Measurements from ENCODE around the gene PROKR2. TPM values are rescaled to one million over a fixed set of nuclear protein-coding genes. Genes with fewer than 3 reads are reported as not detected.

Gene PROKR2
- total RNA-seq, 1 donor from 2014 or later: not detected

DNA sequence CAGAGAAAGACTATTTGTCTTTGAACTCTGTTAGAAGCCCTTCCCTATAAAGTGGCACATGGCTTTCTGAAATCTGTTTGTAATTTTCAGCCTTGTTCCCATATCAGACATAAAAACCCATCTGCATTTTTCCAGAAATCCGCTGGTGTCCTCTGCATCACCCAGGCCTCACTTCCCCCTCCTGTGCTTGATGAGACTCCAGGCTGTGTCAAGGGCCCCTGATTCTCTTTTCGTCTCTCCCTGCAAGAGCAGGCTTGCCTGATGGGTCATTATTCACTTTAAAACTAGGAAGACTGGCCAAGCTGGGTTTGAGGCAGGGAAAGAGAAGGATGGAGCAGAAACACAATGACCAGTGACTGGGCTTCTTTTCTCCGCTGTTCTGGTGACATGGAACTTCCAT, 10.6 kb upstream of the PROKR2 start:
- intact Hi-C loops (cut with micrococcal nuclease): no loop called here
- Mint-ChIP-seq H3K9me3 (no peaks in the 10 kb centered on the region), H3K36me3 (ENCODE audit: low read depth) (no peaks in the 10 kb centered on the region)

DNA sequence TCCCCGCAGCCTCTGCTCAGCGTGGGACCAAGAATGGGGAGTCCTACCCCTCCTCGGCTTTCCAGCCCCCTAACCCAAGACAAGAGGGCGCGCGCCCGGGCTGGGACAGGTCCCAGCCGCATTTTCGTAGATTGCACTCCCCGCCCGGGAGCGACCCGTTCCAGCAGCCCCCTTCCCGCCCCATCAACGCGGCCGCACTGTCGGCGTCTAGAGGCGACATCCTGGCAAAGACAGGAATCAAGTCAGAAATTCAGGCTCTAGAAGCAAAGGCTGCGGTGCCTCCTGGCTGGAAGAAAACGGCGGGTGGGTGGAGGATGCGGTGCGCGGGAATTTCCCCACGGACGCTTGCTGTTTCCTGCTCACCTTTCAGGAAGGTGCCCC, 957 bp downstream of the PROKR2 start:
- peaks cover 5% of the 10 kb centered on the region for H3K9me3 Mint-ChIP-seq
- H3K36me3 Mint-ChIP-seq (ENCODE audit: low read depth): no peaks in the 10 kb centered on the region
- peak overlapping the region; percentile 58 for H3K4me3 Mint-ChIP-seq
- H3K4me1 Mint-ChIP-seq: peaks cover 2% of the 10 kb centered on the region
- H3K27ac Mint-ChIP-seq: no peak overlapping the region
- DNase-seq: no peak
- H3K27me3 Mint-ChIP-seq: peaks cover 55% of the 10 kb centered on the region
- intact Hi-C loops (cut with micrococcal nuclease): no loop called here

More for the DNA sequence above, 10.6 kb upstream of the PROKR2 start:
- Mint-ChIP-seq H3K27ac (no peak overlapping the region), H3K4me1 (no peaks in the 10 kb centered on the region), H3K4me3 (no peak overlapping the region), H3K27me3 (peaks cover 27% of the 10 kb centered on the region)
- no peak for DNase-seq

- Mint-ChIP-seq H3K4me3 (no peak overlapping the region), H3K36me3 (ENCODE audit: low read depth) (no peaks in the 10 kb centered on the region), H3K9me3 (peaks cover 16% of the 10 kb centered on the region), H3K27ac (no peak overlapping the region), H3K4me1 (peaks cover 2% of the 10 kb centered on the region), H3K27me3 (peaks cover 51% of the 10 kb centered on the region)
- DNase-seq: no peak
- intact Hi-C loops (cut with micrococcal nuclease): no loop called here
Measured at GRCh38 chr20:5313916-5314315, 2.8 kb downstream of the PROKR2 start.

DNA sequence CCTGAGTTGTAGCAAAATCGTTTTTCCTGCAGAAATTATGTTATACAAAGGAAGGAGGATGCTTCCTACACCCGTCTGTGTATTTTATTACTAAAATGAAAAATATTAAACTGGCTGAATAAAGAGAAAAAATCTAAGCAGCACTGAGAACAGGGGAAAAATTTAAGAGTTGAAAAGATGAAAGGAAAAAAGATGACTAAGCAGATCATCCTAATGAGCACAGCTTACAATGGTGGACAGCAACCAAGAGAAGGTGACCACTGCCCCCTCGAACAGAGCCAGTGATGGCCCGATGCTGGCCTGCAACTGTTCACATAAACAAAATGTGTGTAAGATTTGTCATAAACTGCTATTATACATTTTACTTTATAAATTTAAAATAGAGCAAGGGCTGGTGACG, 4.2 kb downstream of the PROKR2 start:
- Mint-ChIP-seq H3K4me1 (peaks cover 2% of the 10 kb centered on the region), H3K27me3 (peaks cover 37% of the 10 kb centered on the region), H3K9me3 (peaks cover 21% of the 10 kb centered on the region), H3K36me3 (ENCODE audit: low read depth) (no peaks in the 10 kb centered on the region), H3K4me3 (no peak overlapping the region), H3K27ac (no peak overlapping the region)
- intact Hi-C loops (cut with micrococcal nuclease): no loop called here
- DNase-seq: no peak

DNA sequence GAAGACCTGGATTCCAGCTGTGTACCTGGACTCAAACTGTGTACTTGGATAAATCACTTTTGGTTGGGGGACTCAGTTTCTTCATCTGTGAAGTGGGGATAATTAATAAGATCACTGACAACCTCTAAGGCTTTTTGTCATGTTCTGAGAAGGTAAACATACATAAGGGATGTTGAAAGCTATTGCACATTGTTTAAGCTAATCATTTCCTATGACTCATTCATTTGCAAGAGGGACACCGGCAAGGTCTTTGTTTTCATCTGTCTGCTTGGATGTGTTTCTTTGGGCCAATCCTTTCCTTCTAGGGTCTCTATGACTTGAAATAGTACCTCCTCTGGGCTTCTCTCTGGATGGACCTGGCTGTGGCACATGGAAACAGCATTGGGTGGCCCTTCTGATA, 6.8 kb downstream of the PROKR2 start:
- Mint-ChIP-seq H3K27me3 (peaks cover 20% of the 10 kb centered on the region), H3K36me3 (ENCODE audit: low read depth) (no peaks in the 10 kb centered on the region), H3K9me3 (peaks cover 30% of the 10 kb centered on the region), H3K27ac (no peak overlapping the region), H3K4me3 (no peak overlapping the region), H3K4me1 (no peaks in the 10 kb centered on the region)
- no peak for DNase-seq
- intact Hi-C loops (cut with micrococcal nuclease): no loop called here

DNA sequence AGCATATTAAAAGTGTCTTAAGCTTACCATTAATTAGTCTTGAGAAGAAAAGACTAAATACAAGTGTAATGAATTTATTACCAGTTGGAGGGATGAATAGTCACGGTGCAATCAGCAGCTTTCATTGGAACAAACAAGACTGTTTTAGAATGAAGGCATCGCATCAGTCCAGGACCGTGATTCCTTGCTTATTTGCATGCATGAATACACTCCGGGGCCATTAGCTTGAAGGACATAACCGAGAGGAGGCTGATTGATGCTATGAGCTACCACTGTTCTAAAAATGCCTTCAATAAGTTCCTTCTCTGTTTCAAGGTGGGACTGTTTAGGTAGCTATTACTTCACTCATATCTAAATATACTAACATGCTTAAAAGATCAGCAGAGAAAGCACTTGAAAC, 17.9 kb downstream of the PROKR2 start:
- H3K36me3 Mint-ChIP-seq (ENCODE audit: low read depth): no peaks in the 10 kb centered on the region
- H3K27me3 Mint-ChIP-seq: peaks cover 10% of the 10 kb centered on the region
- intact Hi-C loops (cut with micrococcal nuclease): no loop called here

DNA sequence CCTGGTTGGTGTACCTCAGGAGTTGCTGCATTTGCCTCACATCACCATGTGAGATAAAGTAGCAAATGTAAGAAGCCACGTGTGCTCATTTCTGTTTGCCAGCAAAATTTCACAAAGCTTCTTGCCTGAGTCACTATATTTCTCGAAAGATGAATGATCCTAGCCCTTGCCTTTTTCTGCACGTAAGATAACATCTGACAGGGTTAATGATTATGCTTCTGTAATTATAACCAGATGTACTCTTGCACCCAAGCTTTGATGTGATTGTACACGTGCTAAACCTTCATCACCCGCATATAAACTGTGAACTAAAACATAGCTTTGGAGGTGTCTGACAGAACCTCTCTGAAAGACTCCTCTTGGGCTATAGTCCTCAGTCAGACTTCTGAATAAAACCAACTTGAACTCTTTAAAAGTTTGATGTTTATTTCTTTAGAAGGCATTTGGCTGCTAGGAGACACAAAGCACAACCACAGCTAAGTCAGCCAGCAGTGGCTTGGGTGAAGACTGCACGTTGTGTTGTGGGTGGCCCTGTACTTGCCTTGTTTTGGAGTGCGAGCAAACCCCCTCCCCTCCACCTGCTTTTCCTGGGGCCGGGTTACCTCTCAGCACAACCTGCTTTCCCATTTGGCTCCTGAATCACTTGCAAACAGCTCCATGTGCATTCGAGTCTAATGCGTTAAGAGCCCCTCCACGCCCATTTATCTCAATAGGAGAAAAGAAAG, 19.3 kb downstream of the PROKR2 start:
- Mint-ChIP-seq H3K27ac (no peak overlapping the region), H3K27me3 (peaks cover 13% of the 10 kb centered on the region), H3K4me1 (peaks cover 8% of the 10 kb centered on the region), H3K4me3 (no peak overlapping the region), H3K36me3 (ENCODE audit: low read depth) (no peaks in the 10 kb centered on the region), H3K9me3 (no peaks in the 10 kb centered on the region)
- no peak for DNase-seq
- intact Hi-C loops (cut with micrococcal nuclease): no loop called here

More for the DNA sequence above, 17.9 kb downstream of the PROKR2 start:
- H3K4me1 Mint-ChIP-seq: peaks cover 8% of the 10 kb centered on the region
- H3K4me3 Mint-ChIP-seq: no peak overlapping the region
- H3K27ac Mint-ChIP-seq: no peak overlapping the region
- H3K9me3 Mint-ChIP-seq: no peaks in the 10 kb centered on the region
- no peak for DNase-seq

DNA sequence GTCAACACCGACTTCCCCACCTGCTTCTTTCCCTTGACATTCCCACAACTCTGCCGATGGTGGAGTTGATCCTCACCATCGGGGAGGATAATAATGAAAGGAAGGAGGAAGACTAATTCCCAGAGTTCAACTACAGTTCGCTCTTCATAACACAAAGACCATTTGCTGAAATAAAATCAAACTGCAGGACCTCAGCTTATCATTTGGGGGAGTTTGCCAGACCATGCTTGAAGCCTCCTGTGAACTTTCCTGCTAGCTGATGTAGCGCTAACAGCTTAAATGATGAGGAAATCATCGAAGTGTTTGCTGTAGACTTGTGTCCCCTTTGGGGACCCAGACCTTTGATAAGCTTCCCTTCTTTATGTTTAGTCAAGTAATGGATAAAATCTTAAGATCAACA, 26.2 kb downstream of the PROKR2 start:
- no peak overlapping the region for H3K4me3 Mint-ChIP-seq
- H3K9me3 Mint-ChIP-seq: peaks cover 4% of the 10 kb centered on the region

GRCh38 chr20:5282561-5282960, 34.2 kb downstream of the PROKR2 start:
- no peak for DNase-seq
- H3K4me3 Mint-ChIP-seq: no peak overlapping the region
- H3K4me1 Mint-ChIP-seq: no peaks in the 10 kb centered on the region
- no peaks in the 10 kb centered on the region for H3K36me3 Mint-ChIP-seq (ENCODE audit: low read depth)
- peaks cover 7% of the 10 kb centered on the region for H3K9me3 Mint-ChIP-seq
- peaks cover 26% of the 10 kb centered on the region for H3K27me3 Mint-ChIP-seq
- H3K27ac Mint-ChIP-seq: no peak overlapping the region
- intact Hi-C loops (cut with micrococcal nuclease): no loop called here

More for the DNA sequence above, 26.2 kb downstream of the PROKR2 start:
- peaks cover 18% of the 10 kb centered on the region for H3K27me3 Mint-ChIP-seq
- DNase-seq: no peak
- no peak overlapping the region for H3K27ac Mint-ChIP-seq
- no peaks in the 10 kb centered on the region for H3K4me1 Mint-ChIP-seq
- intact Hi-C loops (cut with micrococcal nuclease): no loop called here
- no peaks in the 10 kb centered on the region for H3K36me3 Mint-ChIP-seq (ENCODE audit: low read depth)

DNA sequence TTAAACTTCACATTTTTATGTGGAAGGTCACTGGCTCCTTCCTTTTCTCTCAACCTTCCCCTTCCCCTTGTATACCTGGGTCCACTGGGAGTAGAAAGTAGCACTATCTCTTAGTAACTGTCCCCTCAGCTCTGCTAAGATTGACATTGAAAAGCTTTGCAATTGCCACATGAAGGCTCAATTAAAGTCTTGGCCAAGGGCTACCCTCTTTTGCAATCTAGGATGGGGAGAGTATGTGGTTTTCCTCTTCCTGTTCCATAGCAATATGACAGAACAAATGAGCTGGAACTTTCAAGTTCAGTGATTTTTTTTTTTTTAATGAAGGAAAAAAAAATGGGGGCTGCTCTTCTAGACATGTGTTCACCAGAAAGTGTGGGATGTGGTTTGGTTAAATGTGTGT, 37.1 kb downstream of the PROKR2 start:
- DNase-seq: no peak
- peaks cover 3% of the 10 kb centered on the region for H3K9me3 Mint-ChIP-seq

GRCh38 chr20:5272268-5272667, 44.5 kb downstream of the PROKR2 start:
- Mint-ChIP-seq H3K27me3 (peaks cover 8% of the 10 kb centered on the region), H3K9me3 (no peaks in the 10 kb centered on the region), H3K36me3 (ENCODE audit: low read depth) (no peaks in the 10 kb centered on the region), H3K4me3 (no peak overlapping the region), H3K4me1 (no peaks in the 10 kb centered on the region), H3K27ac (no peak overlapping the region)
- intact Hi-C loops (cut with micrococcal nuclease): no loop called here
- DNase-seq: no peak

More for the DNA sequence above, 37.1 kb downstream of the PROKR2 start:
- Mint-ChIP-seq H3K27ac (no peak overlapping the region), H3K27me3 (peaks cover 18% of the 10 kb centered on the region), H3K36me3 (ENCODE audit: low read depth) (no peaks in the 10 kb centered on the region), H3K4me3 (no peak overlapping the region), H3K4me1 (no peaks in the 10 kb centered on the region)
- intact Hi-C loops (cut with micrococcal nuclease): no loop called here

GRCh38 chr20:5270603-5271002, 46.2 kb downstream of the PROKR2 start:
- Mint-ChIP-seq H3K27me3 (peaks cover 12% of the 10 kb centered on the region), H3K4me1 (no peaks in the 10 kb centered on the region), H3K9me3 (no peaks in the 10 kb centered on the region), H3K27ac (no peak overlapping the region), H3K36me3 (ENCODE audit: low read depth) (no peaks in the 10 kb centered on the region), H3K4me3 (no peak overlapping the region)
- intact Hi-C loops (cut with micrococcal nuclease): no loop called here
- no peak for DNase-seq

- intact Hi-C loops (cut with micrococcal nuclease): no loop called here
- Mint-ChIP-seq H3K9me3 (no peaks in the 10 kb centered on the region), H3K36me3 (ENCODE audit: low read depth) (no peaks in the 10 kb centered on the region)
Measured at GRCh38 chr20:5268449-5268848, 48.3 kb downstream of the PROKR2 start.

DNA sequence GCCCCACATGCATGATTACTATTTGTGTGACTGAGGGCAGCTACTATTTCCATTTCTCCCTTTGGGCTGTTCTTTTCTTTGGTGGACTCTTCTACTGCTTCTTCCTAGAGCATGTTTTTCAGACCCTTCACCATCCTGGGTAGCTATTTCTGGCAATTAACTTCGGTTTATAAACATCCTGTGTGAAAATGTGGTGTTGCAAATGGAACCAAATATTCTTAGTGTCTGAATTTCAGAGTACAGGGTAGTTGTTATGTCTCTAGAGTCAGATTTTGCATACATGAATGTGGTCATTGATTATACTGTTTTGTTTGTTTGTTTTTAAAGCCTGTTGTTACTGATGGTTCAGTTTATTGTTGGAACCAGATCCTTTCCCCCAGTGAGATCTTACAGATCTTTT, 49.7 kb downstream of the PROKR2 start:
- Mint-ChIP-seq H3K27ac (no peak overlapping the region), H3K9me3 (no peaks in the 10 kb centered on the region), H3K4me3 (no peak overlapping the region), H3K36me3 (ENCODE audit: low read depth) (no peaks in the 10 kb centered on the region), H3K4me1 (no peaks in the 10 kb centered on the region), H3K27me3 (peaks cover 26% of the 10 kb centered on the region)
- no peak for DNase-seq
- intact Hi-C loops (cut with micrococcal nuclease): no loop called here

More at GRCh38 chr20:5268449-5268848, 48.3 kb downstream of the PROKR2 start:
- H3K4me1 Mint-ChIP-seq: no peaks in the 10 kb centered on the region
- peaks cover 22% of the 10 kb centered on the region for H3K27me3 Mint-ChIP-seq
- H3K27ac Mint-ChIP-seq: no peak overlapping the region
- no peak for DNase-seq
- H3K4me3 Mint-ChIP-seq: no peak overlapping the region
